Measurements from ENCODE around the gene SYT10.
"Not testable (repeated sequence)": the region's sequence is repeated elsewhere in the genome, so short reads cannot be mapped to it uniquely, and the experiment has no call there.

Gene SYT10

DNA sequence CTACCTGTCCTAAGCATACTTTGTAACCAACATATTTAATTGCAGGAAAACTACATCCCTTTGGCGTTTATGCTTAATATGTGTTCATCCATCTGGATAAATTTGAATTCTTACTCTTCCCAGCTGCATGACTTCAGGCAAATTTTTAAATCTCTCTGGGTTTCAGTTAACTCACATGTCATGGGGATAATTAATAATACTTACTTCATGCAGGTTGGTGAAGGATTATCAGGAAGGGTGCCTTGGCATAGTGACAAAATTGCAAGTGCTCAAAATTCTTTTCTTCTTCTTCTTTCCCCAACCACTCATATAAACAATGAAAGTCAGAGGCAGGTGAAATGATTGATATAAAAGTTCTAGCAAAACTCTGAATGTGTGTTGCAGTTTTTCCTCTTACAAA lies 15.9 kb downstream of the SYT10 start:
- H3K4me2 ChIP-seq (ENCODE audit: low read length), result no peak overlapping the region
- H4K5ac ChIP-seq (ENCODE audit: low read length), result no peak overlapping the region
- no peak overlapping the region for H2BK120ac ChIP-seq (ENCODE audit: low read depth, low read length)
- H3K9ac ChIP-seq (ENCODE audit: low read length), result no peak overlapping the region
- H3K4me3 ChIP-seq (ENCODE audit: low read length), result no peak overlapping the region
- no peaks in the 10 kb centered on the region for H3K4me1 ChIP-seq (ENCODE audit: control insufficient read depth, low read depth, low read length)
- H3K18ac ChIP-seq (ENCODE audit: low read length), result no peak overlapping the region
- H3K56ac ChIP-seq (ENCODE audit: low read length), result no peak overlapping the region
- no peak overlapping the region for H3K23ac ChIP-seq (ENCODE audit: low read length)
- DNase-seq, result no peak
- H2BK5ac ChIP-seq (ENCODE audit: low read length), result no peak overlapping the region
- no CpG with 5 or more reads among the region's 1 CpG for WGBS (ENCODE audit: extremely low coverage, insufficient coverage, low lambda C conversion rate)
- H4K8ac ChIP-seq (ENCODE audit: low read depth, low read length), result no peak overlapping the region
- no peak overlapping the region for H3K27ac ChIP-seq (ENCODE audit: low read depth, low read length)
- H3K27me3 ChIP-seq (ENCODE audit: insufficient read depth, low read length, poor library complexity), result no peaks in the 10 kb centered on the region
- H3K36me3 ChIP-seq (ENCODE audit: control insufficient read depth, insufficient read depth, low read length), result no peaks in the 10 kb centered on the region
- no peak overlapping the region for H2BK15ac ChIP-seq (replicated peaks; ENCODE audit: low read depth)
- H2AK5ac ChIP-seq (ENCODE audit: low read length), result no peak overlapping the region
- no peaks in the 10 kb centered on the region for H3K79me2 ChIP-seq (ENCODE audit: control insufficient read depth, insufficient read depth, low read length)
- H3K4ac ChIP-seq (ENCODE audit: low read depth, low read length), result no peak overlapping the region
- no peaks in the 10 kb centered on the region for H3K79me1 ChIP-seq (ENCODE audit: low read length)

DNA sequence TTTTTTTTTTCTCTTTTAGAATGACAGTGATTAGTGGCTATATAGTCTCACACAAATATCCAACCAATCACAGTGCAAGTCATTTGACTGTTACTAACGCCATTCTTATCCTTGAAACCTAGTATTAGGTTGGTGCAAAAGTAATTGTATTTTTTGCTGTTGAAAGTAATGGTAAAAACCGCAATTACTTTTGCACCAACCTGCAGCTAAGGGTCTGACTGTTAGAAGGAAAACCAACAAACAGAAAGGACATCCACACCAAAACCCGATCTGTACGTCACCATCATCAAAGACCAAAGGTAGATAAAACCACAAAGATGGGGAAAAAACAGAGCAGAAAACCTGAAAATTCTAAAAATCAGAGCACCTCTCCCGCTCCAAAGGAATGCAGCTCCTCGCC lies 27.2 kb downstream of the SYT10 start:
- not testable (repeated sequence) for H3K4me2 ChIP-seq (ENCODE audit: low read length); DNase-seq; H3K4me3 ChIP-seq (ENCODE audit: low read length); H3K56ac ChIP-seq (ENCODE audit: low read length); H2BK15ac ChIP-seq (replicated peaks; ENCODE audit: low read depth); H3K79me1 ChIP-seq (ENCODE audit: low read length); H4K5ac ChIP-seq (ENCODE audit: low read length); H3K4me1 ChIP-seq (ENCODE audit: control insufficient read depth, low read depth, low read length); H3K18ac ChIP-seq (ENCODE audit: low read length); H3K23ac ChIP-seq (ENCODE audit: low read length); H3K79me2 ChIP-seq (ENCODE audit: control insufficient read depth, insufficient read depth, low read length); H3K27me3 ChIP-seq (ENCODE audit: insufficient read depth, low read length, poor library complexity); H3K9ac ChIP-seq (ENCODE audit: low read length); H3K4ac ChIP-seq (ENCODE audit: low read depth, low read length); H2AK5ac ChIP-seq (ENCODE audit: low read length); H2BK120ac ChIP-seq (ENCODE audit: low read depth, low read length); H2BK5ac ChIP-seq (ENCODE audit: low read length); H3K36me3 ChIP-seq (ENCODE audit: control insufficient read depth, insufficient read depth, low read length); H4K8ac ChIP-seq (ENCODE audit: low read depth, low read length); H3K27ac ChIP-seq (ENCODE audit: low read depth, low read length)
- no CpG with 5 or more reads among the region's 6 CpGs for WGBS (ENCODE audit: extremely low coverage, insufficient coverage, low lambda C conversion rate)

DNA sequence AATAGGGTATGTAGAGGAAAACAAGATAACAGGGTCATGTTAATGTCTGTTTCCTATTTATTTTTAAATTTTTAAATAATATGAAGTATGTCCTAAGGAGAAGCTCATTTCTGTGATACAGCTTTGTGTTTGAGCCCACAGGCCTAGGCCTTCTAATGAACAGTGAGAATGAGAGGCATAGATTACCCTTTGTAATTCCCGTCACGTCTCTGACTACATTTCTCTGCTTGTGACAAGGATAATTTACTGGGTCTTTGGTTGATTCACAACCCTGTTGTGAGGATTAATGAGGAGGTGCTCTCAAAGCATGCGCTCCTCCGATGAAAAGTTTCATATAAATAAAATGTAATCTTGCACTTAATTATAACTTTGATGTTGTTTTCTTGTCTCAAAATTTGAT lies 56.1 kb downstream of the SYT10 start:
- Histone ChIP-seq H3K18ac (ENCODE audit: low read length) (no peak overlapping the region), H3K36me3 (ENCODE audit: control insufficient read depth, insufficient read depth, low read length) (no peaks in the 10 kb centered on the region), H4K5ac (ENCODE audit: low read length) (no peak overlapping the region), H3K23ac (ENCODE audit: low read length) (no peak overlapping the region), H4K8ac (ENCODE audit: low read depth, low read length) (no peak overlapping the region), H3K56ac (ENCODE audit: low read length) (no peak overlapping the region), H3K4me1 (ENCODE audit: control insufficient read depth, low read depth, low read length) (no peaks in the 10 kb centered on the region), H3K4ac (ENCODE audit: low read depth, low read length) (no peak overlapping the region), H2AK5ac (ENCODE audit: low read length) (no peak overlapping the region), H2BK15ac (replicated peaks; ENCODE audit: low read depth) (no peak overlapping the region), H3K79me1 (ENCODE audit: low read length) (no peaks in the 10 kb centered on the region), H3K27me3 (ENCODE audit: insufficient read depth, low read length, poor library complexity) (no peaks in the 10 kb centered on the region), H3K4me3 (ENCODE audit: low read length) (no peak overlapping the region), H2BK5ac (ENCODE audit: low read length) (no peak overlapping the region), H3K4me2 (ENCODE audit: low read length) (no peak overlapping the region), H3K9ac (ENCODE audit: low read length) (no peak overlapping the region), H2BK120ac (ENCODE audit: low read depth, low read length) (no peak overlapping the region), H3K27ac (ENCODE audit: low read depth, low read length) (no peak overlapping the region), H3K79me2 (ENCODE audit: control insufficient read depth, insufficient read depth, low read length) (no peaks in the 10 kb centered on the region)
- WGBS (ENCODE audit: extremely low coverage, insufficient coverage, low lambda C conversion rate), result no CpG with 5 or more reads among the region's 4 CpGs
- DNase-seq, result no peak

DNA sequence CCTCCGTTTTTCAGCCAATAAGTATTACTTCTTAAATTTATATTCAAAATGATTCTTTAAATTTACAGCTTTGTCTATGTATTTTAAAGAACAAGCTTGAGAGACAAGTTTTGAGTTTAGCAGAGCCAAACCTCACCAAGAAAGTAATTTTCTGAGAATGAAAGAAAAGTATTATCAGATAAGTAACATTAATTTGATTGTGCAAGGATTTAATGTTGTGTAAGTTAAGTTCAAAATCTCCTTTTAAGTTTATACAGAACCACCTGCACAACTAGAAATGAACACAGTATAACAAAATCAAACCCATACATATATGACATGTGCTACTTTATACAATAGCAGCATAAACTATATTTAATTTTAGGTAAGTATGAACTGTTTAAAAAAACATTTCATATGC lies 63.5 kb downstream of the SYT10 start:
- H3K4me3 ChIP-seq (ENCODE audit: low read length), result no peak overlapping the region
- H3K4ac ChIP-seq (ENCODE audit: low read depth, low read length), result no peak overlapping the region
- H4K8ac ChIP-seq (ENCODE audit: low read depth, low read length), result no peak overlapping the region
- no peak overlapping the region for H3K27ac ChIP-seq (ENCODE audit: low read depth, low read length)
- H3K27me3 ChIP-seq (ENCODE audit: insufficient read depth, low read length, poor library complexity), result no peaks in the 10 kb centered on the region
- no peak overlapping the region for H4K5ac ChIP-seq (ENCODE audit: low read length)
- no peak overlapping the region for H2BK5ac ChIP-seq (ENCODE audit: low read length)
- H3K56ac ChIP-seq (ENCODE audit: low read length), result no peak overlapping the region
- no peak overlapping the region for H2AK5ac ChIP-seq (ENCODE audit: low read length)
- no peaks in the 10 kb centered on the region for H3K79me1 ChIP-seq (ENCODE audit: low read length)
- no peak overlapping the region for H3K4me2 ChIP-seq (ENCODE audit: low read length)
- WGBS (ENCODE audit: extremely low coverage, insufficient coverage, low lambda C conversion rate), result no CpG with 5 or more reads among the region's 1 CpG
- no peaks in the 10 kb centered on the region for H3K79me2 ChIP-seq (ENCODE audit: control insufficient read depth, insufficient read depth, low read length)
- H3K9ac ChIP-seq (ENCODE audit: low read length), result no peak overlapping the region
- H2BK15ac ChIP-seq (replicated peaks; ENCODE audit: low read depth), result no peak overlapping the region
- no peaks in the 10 kb centered on the region for H3K36me3 ChIP-seq (ENCODE audit: control insufficient read depth, insufficient read depth, low read length)
- no peak overlapping the region for H3K18ac ChIP-seq (ENCODE audit: low read length)
- no peak for DNase-seq
- no peak overlapping the region for H2BK120ac ChIP-seq (ENCODE audit: low read depth, low read length)
- no peaks in the 10 kb centered on the region for H3K4me1 ChIP-seq (ENCODE audit: control insufficient read depth, low read depth, low read length)
- H3K23ac ChIP-seq (ENCODE audit: low read length), result no peak overlapping the region

DNA sequence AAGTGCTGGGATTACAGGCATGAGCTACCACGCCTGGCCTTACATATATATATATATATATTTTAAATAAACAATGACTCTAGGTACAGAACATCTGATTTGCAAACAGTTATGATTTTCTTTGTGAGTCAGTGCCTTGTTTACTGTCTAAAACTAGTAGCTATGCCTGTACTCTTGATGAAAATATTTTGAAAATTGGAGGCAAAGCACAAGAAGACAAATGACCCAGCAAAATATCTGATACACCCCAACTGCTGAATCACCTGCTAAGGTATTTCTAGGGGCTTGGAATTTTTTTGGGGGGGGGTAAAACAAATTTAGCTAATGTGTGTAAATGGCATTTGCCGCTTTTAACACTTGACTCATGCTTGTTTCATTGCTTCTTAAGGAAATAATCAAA lies 69.3 kb downstream of the SYT10 start:
- Histone ChIP-seq H2BK5ac (ENCODE audit: low read length) (no peak overlapping the region), H3K79me1 (ENCODE audit: low read length) (no peaks in the 10 kb centered on the region), H3K18ac (ENCODE audit: low read length) (no peak overlapping the region), H3K27ac (ENCODE audit: low read depth, low read length) (no peak overlapping the region), H3K56ac (ENCODE audit: low read length) (no peak overlapping the region), H3K36me3 (ENCODE audit: control insufficient read depth, insufficient read depth, low read length) (no peaks in the 10 kb centered on the region), H3K4ac (ENCODE audit: low read depth, low read length) (no peak overlapping the region), H2AK5ac (ENCODE audit: low read length) (no peak overlapping the region), H3K79me2 (ENCODE audit: control insufficient read depth, insufficient read depth, low read length) (no peaks in the 10 kb centered on the region), H2BK120ac (ENCODE audit: low read depth, low read length) (no peak overlapping the region), H3K4me1 (ENCODE audit: control insufficient read depth, low read depth, low read length) (no peaks in the 10 kb centered on the region), H4K8ac (ENCODE audit: low read depth, low read length) (no peak overlapping the region), H2BK15ac (replicated peaks; ENCODE audit: low read depth) (no peak overlapping the region), H4K5ac (ENCODE audit: low read length) (no peak overlapping the region), H3K9ac (ENCODE audit: low read length) (no peak overlapping the region), H3K4me2 (ENCODE audit: low read length) (no peak overlapping the region), H3K4me3 (ENCODE audit: low read length) (no peak overlapping the region), H3K23ac (ENCODE audit: low read length) (no peak overlapping the region), H3K27me3 (ENCODE audit: insufficient read depth, low read length, poor library complexity) (no peaks in the 10 kb centered on the region)
- DNase-seq, result no peak
- no CpG with 5 or more reads among the region's 2 CpGs for WGBS (ENCODE audit: extremely low coverage, insufficient coverage, low lambda C conversion rate)

DNA sequence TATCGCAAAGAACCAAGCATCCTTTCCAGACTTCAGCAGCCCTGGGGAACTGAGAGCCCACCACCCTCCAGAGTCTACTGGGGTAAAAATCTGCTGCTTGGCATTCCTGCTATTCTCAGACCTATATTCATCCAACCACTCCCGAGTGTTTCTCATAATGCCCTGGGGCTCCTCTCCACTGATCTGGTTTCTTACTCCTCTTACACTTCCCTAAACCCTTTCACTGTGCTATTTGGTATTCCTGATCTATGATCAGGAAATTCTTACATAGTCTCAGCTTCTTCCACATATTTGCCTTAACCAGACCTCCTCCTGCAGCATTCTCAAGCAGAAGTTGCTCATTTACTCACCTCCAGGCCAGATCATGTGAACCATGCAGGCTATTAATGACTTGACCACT lies 82.4 kb downstream of the SYT10 start:
- Histone ChIP-seq H3K36me3 (ENCODE audit: control insufficient read depth, insufficient read depth, low read length) (no peaks in the 10 kb centered on the region), H4K8ac (ENCODE audit: low read depth, low read length) (no peak overlapping the region), H3K4ac (ENCODE audit: low read depth, low read length) (no peak overlapping the region), H2BK120ac (ENCODE audit: low read depth, low read length) (no peak overlapping the region), H2BK15ac (replicated peaks; ENCODE audit: low read depth) (no peak overlapping the region), H3K27ac (ENCODE audit: low read depth, low read length) (no peak overlapping the region), H3K79me2 (ENCODE audit: control insufficient read depth, insufficient read depth, low read length) (no peaks in the 10 kb centered on the region), H3K18ac (ENCODE audit: low read length) (no peak overlapping the region), H3K4me3 (ENCODE audit: low read length) (no peak overlapping the region), H3K23ac (ENCODE audit: low read length) (no peak overlapping the region), H3K4me2 (ENCODE audit: low read length) (no peak overlapping the region), H2BK5ac (ENCODE audit: low read length) (no peak overlapping the region), H3K9ac (ENCODE audit: low read length) (no peak overlapping the region), H2AK5ac (ENCODE audit: low read length) (no peak overlapping the region), H3K27me3 (ENCODE audit: insufficient read depth, low read length, poor library complexity) (no peaks in the 10 kb centered on the region), H4K5ac (ENCODE audit: low read length) (no peak overlapping the region), H3K4me1 (ENCODE audit: control insufficient read depth, low read depth, low read length) (no peaks in the 10 kb centered on the region), H3K79me1 (ENCODE audit: low read length) (no peaks in the 10 kb centered on the region), H3K56ac (ENCODE audit: low read length) (no peak overlapping the region)
- no CpG with 5 or more reads among the region's 2 CpGs for WGBS (ENCODE audit: extremely low coverage, insufficient coverage, low lambda C conversion rate)
- no peak for DNase-seq
